AG10803 (cell line): Measurements from ENCODE around the gene CSTB.
A peak's percentile ranks its signal among the peaks of the same experiment; 100 is the strongest.

Experiments used
- DNase-seq: peaks from one replicate; pipeline ENCODE4 v3.0.0; 2010; ENCODE audit warnings: low read depth
- H3K4me3 ChIP-seq: 2 replicates; pipeline ENCODE4 v1.5.1; 2011; ENCODE audit warnings: mild to moderate bottlenecking, low read length, control low read depth
- CTCF ChIP-seq: conservative IDR thresholded peaks from 2 replicates; pipeline ENCODE4 v1.5.1; 2011; ENCODE audit warnings: mild to moderate bottlenecking, low read length, control low read depth, inconsistent platforms

The CSTB gene

GRCh38 chr21:43745772-43746517 lies 30.2 kb downstream of the CSTB start:
- no peak overlapping the region for H3K4me3 ChIP-seq
- DNase-seq, result no peak
- no peak for TF ChIP-seq CTCF

- no peak for TF ChIP-seq CTCF
- no peak overlapping the region for H3K4me3 ChIP-seq
- no peak for DNase-seq
These were observed 31.4 kb downstream of the CSTB start for GRCh38 chr21:43744725-43745124.

GRCh38 chr21:43743947-43744346 lies 32.2 kb downstream of the CSTB start:
- H3K4me3 ChIP-seq, result no peak overlapping the region
- DNase-seq, result no peak
- TF ChIP-seq CTCF, result no peak

GRCh38 chr21:43741423-43742096 lies 34.5 kb downstream of the CSTB start:
- no peak for DNase-seq
- TF ChIP-seq CTCF, result no peak
- no peak overlapping the region for H3K4me3 ChIP-seq

GRCh38 chr21:43740497-43741156 lies 35.5 kb downstream of the CSTB start:
- DNase-seq, result peak; percentile 49
- no peak for TF ChIP-seq CTCF
- H3K4me3 ChIP-seq, result no peak overlapping the region

GRCh38 chr21:43739621-43740435 lies 36.3 kb downstream of the CSTB start:
- H3K4me3 ChIP-seq, result no peak overlapping the region
- no peak for TF ChIP-seq CTCF
- no peak for DNase-seq
